B cell (primary cell): ENCODE measurements around the gene NSD1. TPM values are rescaled to one million over a fixed set of nuclear protein-coding genes. Genes with fewer than 3 reads are reported as not detected.

Experiments used
- ATAC-seq: fragments of 200-7000 bp; cut with Tn5 transposase; one replicate; pipeline ENCODE4 v1.10.0; 2021; ENCODE audit warnings: low read depth, mild to moderate bottlenecking, moderate number of reproducible peaks, moderate library complexity
- CTCF ChIA-PET: fragments of 350-600 bp; sonication (Branson Sonifier 250); formaldehyde crosslinking; loops from one replicate; lab custom pipeline; 2021; ENCODE audit warnings: antibody characterized with exemption, inconsistent platforms; lab: Charles Lee
- POLR2A ChIA-PET: fragments of 350-600 bp; sonication (Branson Sonifier 250); formaldehyde crosslinking; loops from one replicate; lab custom pipeline; 2021; ENCODE audit warnings: antibody characterized with exemption; lab: Charles Lee
- DNase-seq: peaks from one replicate; pipeline ENCODE4 v3.0.0; 2013
- H2AFZ ChIP-seq: 2 replicates; pipeline ENCODE4 v1.6.1; 2012; ENCODE audit warnings: mild to moderate bottlenecking, low read depth, low read length; ENCODE audit not compliant: insufficient read depth, poor library complexity, severe bottlenecking
- H3K27ac ChIP-seq, 2 donors: 1 replicate in 1 of 2; 2 replicates in 1 of 2; pipeline ENCODE4 v1.5.1; 2012 to 2013; ENCODE audit warnings: low read length in 2 of 2, mild to moderate bottlenecking in 2 of 2, moderate library complexity in 1 of 2
- H3K27me3 ChIP-seq, 4 experiments: fragments of 200-600 bp in 1 of 4; sonication (generic) in 1 of 4; replicated peaks in 1 of 4; 1 replicate in 2 of 4; 2 replicates in 2 of 4; pipeline versions ENCODE4 v1.6.1 to v1.7.0; 2013 to 2016; ENCODE audit warnings: low read length in 3 of 4, mild to moderate bottlenecking in 2 of 4, mixed read lengths in 1 of 4, moderate library complexity in 1 of 4; ENCODE audit not compliant: insufficient read depth in 4 of 4, control insufficient read depth in 3 of 4; ENCODE audit errors: control extremely low read depth in 1 of 4
- H3K36me3 ChIP-seq, 2 experiments: replicated peaks in 1 of 2; 1 replicate in 1 of 2; 2 replicates in 1 of 2; pipeline versions ENCODE4 v1.6.1 to v1.7.1; 2013; ENCODE audit warnings: low read length in 1 of 2; ENCODE audit not compliant: insufficient read depth in 2 of 2, control insufficient read depth in 1 of 2; ENCODE audit errors: control extremely low read depth in 1 of 2, extremely low read depth in 1 of 2
- H3K4me1 ChIP-seq, 2 donors: fragments of 200-600 bp in 1 of 2; sonication (generic) in 1 of 2; 1 replicate in 1 of 2; 2 replicates in 1 of 2; pipeline versions ENCODE4 v1.5.1 to v1.6.1; 2013 to 2017; ENCODE audit warnings: low read length in 2 of 2; ENCODE audit not compliant: control insufficient read depth in 2 of 2, insufficient read depth in 2 of 2
- H3K4me2 ChIP-seq: replicated peaks from 2 replicates; pipeline ENCODE3; 2012; ENCODE audit warnings: mild to moderate bottlenecking, low read depth, low read length; ENCODE audit not compliant: poor library complexity, severe bottlenecking
- H3K4me3 ChIP-seq, 5 experiments: fragments of 200-600 bp in 1 of 5; sonication (generic) in 1 of 5; 1 replicate in 3 of 5; 2 replicates in 2 of 5; pipeline versions ENCODE4 v1.5.1 to v1.7.0; 2011 to 2016; ENCODE audit warnings: low read length in 4 of 5, mild to moderate bottlenecking in 4 of 5, low read depth in 2 of 5, control low read depth in 1 of 5, moderate library complexity in 1 of 5; ENCODE audit not compliant: insufficient read depth in 1 of 5; ENCODE audit errors: control extremely low read depth in 1 of 5, extremely low read depth in 1 of 5
- H3K79me2 ChIP-seq: fragments of 200-600 bp; sonication (generic); one replicate; pipeline ENCODE4 v1.6.0; 2016; ENCODE audit warnings: low read length; ENCODE audit not compliant: control insufficient read depth, insufficient read depth
- H3K9ac ChIP-seq: fragments of 200-600 bp; sonication (generic); 2 replicates; pipeline ENCODE4 v1.6.1; 2017; ENCODE audit warnings: mild to moderate bottlenecking, low read length, moderate library complexity
- H3K9me3 ChIP-seq, 3 donors: one replicate each; pipeline versions ENCODE4 v1.6.1 to v1.7.1; 2013; ENCODE audit warnings: low read length in 2 of 3; ENCODE audit not compliant: control insufficient read depth in 2 of 3, insufficient read depth in 1 of 3; ENCODE audit errors: control extremely low read depth in 1 of 3
- H4K20me1 ChIP-seq: 2 replicates; pipeline ENCODE4 v1.6.0; 2012; ENCODE audit warnings: mild to moderate bottlenecking, low read length; ENCODE audit not compliant: insufficient read depth, control insufficient read depth, poor library complexity, severe bottlenecking
- H3K27ac Mint-ChIP-seq: one replicate; pipeline ENCODE4 v1.8.0; 2021; ENCODE audit warnings: mixed read lengths
- H3K27me3 Mint-ChIP-seq: one replicate; pipeline ENCODE4 v1.8.0; 2021; ENCODE audit warnings: mixed read lengths
- H3K4me1 Mint-ChIP-seq: one replicate; pipeline ENCODE4 v1.8.0; 2021; ENCODE audit warnings: mixed read lengths
- H3K4me3 Mint-ChIP-seq: one replicate; pipeline ENCODE4 v1.8.0; 2021; ENCODE audit warnings: mixed read lengths
- H3K9me3 Mint-ChIP-seq: one replicate; pipeline ENCODE4 v1.8.0; 2022; ENCODE audit warnings: mixed read lengths; ENCODE audit not compliant: insufficient read depth
- EZH2 ChIP-seq: IDR thresholded peaks from 2 replicates; pipeline ENCODE4 v1.6.1; 2012; ENCODE audit warnings: borderline replicate concordance, low read depth, mild to moderate bottlenecking, moderate library complexity, low read length; ENCODE audit not compliant: insufficient read depth, poor library complexity, severe bottlenecking
- WGBS: methylation state at CpG from one replicate; pipeline ENCODE4 v1.1.5; 2013; ENCODE audit warnings: missing lambda C conversion rate; ENCODE audit not compliant: insufficient coverage; 5-methylcytosine and 5-hydroxymethylcytosine counted together
- intact Hi-C: fragments of 100-400 bp; cut with micrococcal nuclease; formaldehyde crosslinking; loops from one replicate; pipeline ENCODE4 v1.10.0; 2022
- polyA plus RNA-seq: library from polyadenylated mRNA; depleted of rRNA; stranded (reverse); fragments of >200 nt; gene quantifications from 2 replicates; pipeline ENCODE4 v1.2.3, GENCODE V29; 2012
- total RNA-seq, 2 donors: library from RNA; stranded (reverse); fragments of 120-200 nt in 1 of 2; gene quantifications; 1 replicate in 1 of 2; 2 replicates in 1 of 2; pipeline versions ENCODE4 v1.2.3 to v1.2.4, GENCODE V29; 2013 to 2022
- TF ChIP-seq, protein P1 (sequence below): fragments of 200-600 bp; IDR thresholded peaks from one replicate; pipeline ENCODE4 v1.8.0; 2022; ENCODE audit warnings: antibody characterized with exemption, mild to moderate bottlenecking

NSD1 gene
- total and polyA plus RNA-seq, 2 donors (not counting 1 experiment from before 2014, with no cell fraction given): 10.8 to 145 TPM

- intact Hi-C loops: no loop called here
- CTCF ChIA-PET: no interaction called here
- ATAC-seq: no peak
Observed at GRCh38 chr5:177105691-177106476, 27.7 kb upstream of the NSD1 start.

DNA sequence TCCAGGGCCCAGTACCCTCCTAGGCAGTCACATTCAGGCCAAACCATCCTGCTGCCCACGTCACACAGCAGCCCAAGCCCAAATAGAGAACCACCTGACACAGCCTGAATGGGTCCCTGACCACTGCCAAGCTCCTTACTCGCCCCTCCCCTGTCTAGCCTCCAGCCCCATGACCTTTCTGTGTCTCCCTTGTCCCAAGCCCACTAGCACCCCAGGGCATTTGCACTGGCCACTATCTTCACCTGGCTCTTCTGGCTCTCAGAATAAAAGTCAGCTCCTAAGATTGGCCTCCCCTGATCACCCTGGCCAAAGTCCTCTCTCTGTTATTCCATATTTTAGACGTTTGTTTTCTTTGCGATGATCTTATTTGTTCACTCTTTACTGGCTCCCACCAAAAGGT lies 26.4 kb upstream of the NSD1 start:
- Mint-ChIP-seq H3K27me3 (peaks cover 7% of the 10 kb centered on the region), H3K9me3 (no peaks in the 10 kb centered on the region), H3K4me1 (peaks cover 4% of the 10 kb centered on the region), H3K27ac (no peak overlapping the region), H3K4me3 (no peak overlapping the region)
- Histone ChIP-seq H3K4me2 (no peak overlapping the region), H3K79me2 (no peaks in the 10 kb centered on the region), H2AFZ (no peak overlapping the region), H3K27ac (no peak overlapping the region), H4K20me1 (no peaks in the 10 kb centered on the region), H3K27me3 (peaks cover 0 to 5% (median 0%) of the 10 kb centered on the region in 4 experiments), H3K9me3 (no peaks in the 10 kb centered on the region), H3K4me1 (peaks cover 0 to 6% of the 10 kb centered on the region in 2 donors), H3K36me3 (no peaks in the 10 kb centered on the region), H3K9ac (no peak overlapping the region), H3K4me3 (no peak overlapping the region)
- ATAC-seq (no peak), DNase-seq (no peak)
- TF ChIP-seq EZH2: no peak
- TF ChIP-seq, protein P1, sequence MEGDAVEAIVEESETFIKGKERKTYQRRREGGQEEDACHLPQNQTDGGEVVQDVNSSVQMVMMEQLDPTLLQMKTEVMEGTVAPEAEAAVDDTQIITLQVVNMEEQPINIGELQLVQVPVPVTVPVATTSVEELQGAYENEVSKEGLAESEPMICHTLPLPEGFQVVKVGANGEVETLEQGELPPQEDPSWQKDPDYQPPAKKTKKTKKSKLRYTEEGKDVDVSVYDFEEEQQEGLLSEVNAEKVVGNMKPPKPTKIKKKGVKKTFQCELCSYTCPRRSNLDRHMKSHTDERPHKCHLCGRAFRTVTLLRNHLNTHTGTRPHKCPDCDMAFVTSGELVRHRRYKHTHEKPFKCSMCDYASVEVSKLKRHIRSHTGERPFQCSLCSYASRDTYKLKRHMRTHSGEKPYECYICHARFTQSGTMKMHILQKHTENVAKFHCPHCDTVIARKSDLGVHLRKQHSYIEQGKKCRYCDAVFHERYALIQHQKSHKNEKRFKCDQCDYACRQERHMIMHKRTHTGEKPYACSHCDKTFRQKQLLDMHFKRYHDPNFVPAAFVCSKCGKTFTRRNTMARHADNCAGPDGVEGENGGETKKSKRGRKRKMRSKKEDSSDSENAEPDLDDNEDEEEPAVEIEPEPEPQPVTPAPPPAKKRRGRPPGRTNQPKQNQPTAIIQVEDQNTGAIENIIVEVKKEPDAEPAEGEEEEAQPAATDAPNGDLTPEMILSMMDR: no peak
- ChIA-PET POLR2A (no interaction called here), CTCF (interaction anchor here (0.5 to 1.4 kb wide), 4 partner anchors 31 to 443 kb away, joined by 3 to 10 read pairs (median 3); no protein-coding TSS in a partner anchor)
- WGBS: 84% methylated on average over 4 of the region's 4 CpGs
- intact Hi-C loops: no loop called here

More at GRCh38 chr5:177105691-177106476, 27.7 kb upstream of the NSD1 start:
- Histone ChIP-seq H3K9ac (no peak overlapping the region), H3K9me3 (no peaks in the 10 kb centered on the region), H3K4me1 (no peaks in the 10 kb centered on the region), H3K4me2 (no peak overlapping the region), H3K27me3 (peaks cover 0 to 5% (median 0%) of the 10 kb centered on the region in 4 experiments), H3K4me3 (no peak overlapping the region), H2AFZ (no peak overlapping the region), H3K79me2 (no peaks in the 10 kb centered on the region), H3K36me3 (no peaks in the 10 kb centered on the region), H4K20me1 (no peaks in the 10 kb centered on the region), H3K27ac (no peak overlapping the region)
- WGBS: 94% methylated on average over 18 of the region's 24 CpGs
- POLR2A ChIA-PET: no interaction called here
- Mint-ChIP-seq H3K4me3 (no peak overlapping the region), H3K27ac (no peak overlapping the region), H3K27me3 (peaks cover 7% of the 10 kb centered on the region), H3K9me3 (no peaks in the 10 kb centered on the region), H3K4me1 (no peaks in the 10 kb centered on the region)
- no peak for TF ChIP-seq EZH2
- TF ChIP-seq, protein P1: no peak
- DNase-seq: no peak
